Measurements from ENCODE around the gene ZBED1.
A peak's percentile ranks its signal among the peaks of the same experiment; 100 is the strongest.

The ZBED1 gene

GRCh38 chrX:2452799-2453198 is 48.0 kb downstream of the ZBED1 start:
- DNase-seq (ENCODE audit: low read depth, low spot score): no peak
- Histone ChIP-seq H3K9me3 (ENCODE audit: insufficient read depth, low read length) (no peaks in the 10 kb centered on the region), H3K4me3 (ENCODE audit: insufficient read length, low read depth) (no peak overlapping the region), H3K4me1 (ENCODE audit: insufficient read depth, insufficient read length) (no peaks in the 10 kb centered on the region), H3K27me3 (ENCODE audit: insufficient read depth, insufficient read length) (no peaks in the 10 kb centered on the region), H3K9ac (ENCODE audit: insufficient read length, low read depth) (no peak overlapping the region), H3K36me3 (ENCODE audit: insufficient read depth, insufficient read length, low read length) (no peaks in the 10 kb centered on the region)
- no peak for TF ChIP-seq SUZ12 (IDR thresholded peaks at IDR 0.05; ENCODE audit: extremely low read depth, insufficient read depth, insufficient read length)
- no peak for TF ChIP-seq YY1 (IDR thresholded peaks at IDR 0.05; ENCODE audit: insufficient read depth, insufficient read length)
- TF ChIP-seq ZNF274 (IDR thresholded peaks at IDR 0.05; ENCODE audit: low read depth, low read length): no peak

- no peak for TF ChIP-seq ZNF274 (IDR thresholded peaks at IDR 0.05; ENCODE audit: low read depth, low read length)
- H3K27me3 ChIP-seq (ENCODE audit: insufficient read depth, insufficient read length): no peaks in the 10 kb centered on the region
- no peaks in the 10 kb centered on the region; the same call in 1 of the 2 replicates for H3K9me3 ChIP-seq (ENCODE audit: insufficient read depth, low read length)
- no peaks in the 10 kb centered on the region for H3K4me1 ChIP-seq (ENCODE audit: insufficient read depth, insufficient read length)
- no peak overlapping the region for H3K9ac ChIP-seq (ENCODE audit: insufficient read length, low read depth)
- DNase-seq (ENCODE audit: low read depth, low spot score): no peak
- H3K36me3 ChIP-seq (ENCODE audit: insufficient read depth, insufficient read length, low read length): no peaks in the 10 kb centered on the region
- H3K4me3 ChIP-seq (ENCODE audit: insufficient read length, low read depth): no peak overlapping the region
Measured at GRCh38 chrX:2452317-2452784, 48.4 kb downstream of the ZBED1 start.

- Histone ChIP-seq H3K9me3 (ENCODE audit: insufficient read depth, low read length) (no peaks in the 10 kb centered on the region; the same call in 1 of the 2 replicates), H3K9ac (ENCODE audit: insufficient read length, low read depth) (no peak overlapping the region), H3K27me3 (ENCODE audit: insufficient read depth, insufficient read length) (no peaks in the 10 kb centered on the region), H3K36me3 (ENCODE audit: insufficient read depth, insufficient read length, low read length) (no peaks in the 10 kb centered on the region), H3K4me3 (ENCODE audit: insufficient read length, low read depth) (no peak overlapping the region), H3K4me1 (ENCODE audit: insufficient read depth, insufficient read length) (no peaks in the 10 kb centered on the region)
- TF ChIP-seq SUZ12 (IDR thresholded peaks at IDR 0.05; ENCODE audit: extremely low read depth, insufficient read depth, insufficient read length) (peak; percentile 80), ZNF274 (IDR thresholded peaks at IDR 0.05; ENCODE audit: low read depth, low read length) (no peak), YY1 (IDR thresholded peaks at IDR 0.05; ENCODE audit: insufficient read depth, insufficient read length) (no peak)
- no peak for DNase-seq (ENCODE audit: low read depth, low spot score)
Measured at GRCh38 chrX:2451501-2452316, 49.1 kb downstream of the ZBED1 start.

GRCh38 chrX:2450681-2451080 is 50.1 kb downstream of the ZBED1 start:
- TF ChIP-seq YY1 (IDR thresholded peaks at IDR 0.05; ENCODE audit: insufficient read depth, insufficient read length) (no peak), SUZ12 (IDR thresholded peaks at IDR 0.05; ENCODE audit: extremely low read depth, insufficient read depth, insufficient read length) (no peak), ZNF274 (IDR thresholded peaks at IDR 0.05; ENCODE audit: low read depth, low read length) (no peak)
- Histone ChIP-seq H3K27me3 (ENCODE audit: insufficient read depth, insufficient read length) (no peaks in the 10 kb centered on the region), H3K9me3 (ENCODE audit: insufficient read depth, low read length) (no peaks in the 10 kb centered on the region; the same call in 1 of the 2 replicates), H3K4me1 (ENCODE audit: insufficient read depth, insufficient read length) (no peaks in the 10 kb centered on the region), H3K4me3 (ENCODE audit: insufficient read length, low read depth) (no peak overlapping the region), H3K9ac (ENCODE audit: insufficient read length, low read depth) (no peak overlapping the region), H3K36me3 (ENCODE audit: insufficient read depth, insufficient read length, low read length) (no peaks in the 10 kb centered on the region)
- no peak for DNase-seq (ENCODE audit: low read depth, low spot score)

GRCh38 chrX:2449135-2449886 is 51.5 kb downstream of the ZBED1 start:
- H3K36me3 ChIP-seq (ENCODE audit: insufficient read depth, insufficient read length, low read length): no peaks in the 10 kb centered on the region
- no peaks in the 10 kb centered on the region; the same call in 1 of the 2 replicates for H3K9me3 ChIP-seq (ENCODE audit: insufficient read depth, low read length)
- no peak overlapping the region for H3K4me3 ChIP-seq (ENCODE audit: insufficient read length, low read depth)
- TF ChIP-seq ZNF274 (IDR thresholded peaks at IDR 0.05; ENCODE audit: low read depth, low read length): no peak
- DNase-seq (ENCODE audit: low read depth, low spot score): no peak
- no peaks in the 10 kb centered on the region for H3K4me1 ChIP-seq (ENCODE audit: insufficient read depth, insufficient read length)
- no peak overlapping the region for H3K9ac ChIP-seq (ENCODE audit: insufficient read length, low read depth)
- no peaks in the 10 kb centered on the region for H3K27me3 ChIP-seq (ENCODE audit: insufficient read depth, insufficient read length)

- Histone ChIP-seq H3K9ac (ENCODE audit: insufficient read length, low read depth) (no peak overlapping the region), H3K27me3 (ENCODE audit: insufficient read depth, insufficient read length) (no peaks in the 10 kb centered on the region), H3K36me3 (ENCODE audit: insufficient read depth, insufficient read length, low read length) (no peaks in the 10 kb centered on the region), H3K9me3 (ENCODE audit: insufficient read depth, low read length) (no peaks in the 10 kb centered on the region; the same call in 1 of the 2 replicates), H3K4me3 (ENCODE audit: insufficient read length, low read depth) (no peak overlapping the region), H3K4me1 (ENCODE audit: insufficient read depth, insufficient read length) (no peaks in the 10 kb centered on the region)
- no peak for TF ChIP-seq SUZ12 (IDR thresholded peaks at IDR 0.05; ENCODE audit: extremely low read depth, insufficient read depth, insufficient read length)
- no peak for TF ChIP-seq YY1 (IDR thresholded peaks at IDR 0.05; ENCODE audit: insufficient read depth, insufficient read length)
- TF ChIP-seq ZNF274 (IDR thresholded peaks at IDR 0.05; ENCODE audit: low read depth, low read length): no peak
- DNase-seq (ENCODE audit: low read depth, low spot score): no peak
Measured at GRCh38 chrX:2447484-2447883, 53.3 kb downstream of the ZBED1 start.

DNA sequence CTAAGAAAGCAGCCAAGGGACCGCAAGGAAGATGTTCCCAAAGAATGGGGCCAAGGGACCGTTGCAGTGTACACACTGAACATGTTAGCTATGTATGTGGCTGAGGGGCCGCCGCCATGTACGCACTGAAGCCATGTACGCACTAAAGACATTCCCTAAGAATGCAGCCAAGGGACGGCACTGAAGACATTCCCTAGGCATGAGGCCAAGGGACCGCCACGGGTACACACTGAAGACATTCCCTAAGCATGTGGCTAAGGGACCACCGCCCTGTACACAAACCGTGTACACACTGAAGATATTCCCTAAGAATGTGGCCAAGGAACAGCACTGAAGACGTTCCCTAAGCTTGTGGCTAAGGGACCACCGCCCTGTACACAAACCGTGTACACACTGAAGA is 54.0 kb downstream of the ZBED1 start:
- no peak for TF ChIP-seq ZNF274 (IDR thresholded peaks at IDR 0.05; ENCODE audit: low read depth, low read length)
- TF ChIP-seq YY1 (IDR thresholded peaks at IDR 0.05; ENCODE audit: insufficient read depth, insufficient read length): no peak
- no peak for TF ChIP-seq SUZ12 (IDR thresholded peaks at IDR 0.05; ENCODE audit: extremely low read depth, insufficient read depth, insufficient read length)
- Histone ChIP-seq H3K27me3 (ENCODE audit: insufficient read depth, insufficient read length) (no peaks in the 10 kb centered on the region), H3K4me3 (ENCODE audit: insufficient read length, low read depth) (no peak overlapping the region), H3K9me3 (ENCODE audit: insufficient read depth, low read length) (no peaks in the 10 kb centered on the region; the same call in 1 of the 2 replicates), H3K9ac (ENCODE audit: insufficient read length, low read depth) (no peak overlapping the region), H3K4me1 (ENCODE audit: insufficient read depth, insufficient read length) (no peaks in the 10 kb centered on the region), H3K36me3 (ENCODE audit: insufficient read depth, insufficient read length, low read length) (no peaks in the 10 kb centered on the region)
- no peak for DNase-seq (ENCODE audit: low read depth, low spot score)
